Endodermal cell (in vitro differentiated cells): ENCODE results near the gene KCNG2. TPM values are rescaled to one million over a fixed set of nuclear protein-coding genes. Genes with fewer than 3 reads are reported as not detected.

Experiments
- DNase-seq: peaks from one replicate; pipeline ENCODE4 v3.0.0-alpha.2; 2017
- H3K27ac ChIP-seq: 2 replicates; pipeline ENCODE4 v1.5.1; 2013; ENCODE audit warnings: mild to moderate bottlenecking, low read depth, low read length, moderate library complexity
- H3K27me3 ChIP-seq: 2 replicates; pipeline ENCODE4 v1.6.1; 2013; ENCODE audit warnings: mild to moderate bottlenecking, low read length, moderate library complexity; ENCODE audit not compliant: insufficient read depth, control insufficient read depth, poor library complexity, severe bottlenecking
- H3K36me3 ChIP-seq: 2 replicates; pipeline ENCODE4 v1.7.0; 2013; ENCODE audit warnings: mild to moderate bottlenecking, low read length, moderate library complexity; ENCODE audit not compliant: control insufficient read depth, insufficient read depth
- H3K4me1 ChIP-seq: one replicate; pipeline ENCODE4 v1.7.0; 2013; ENCODE audit warnings: low read length; ENCODE audit not compliant: control insufficient read depth, insufficient read depth
- H3K4me3 ChIP-seq: 2 replicates; pipeline ENCODE4 v1.5.1; 2013; ENCODE audit warnings: mild to moderate bottlenecking, low read length, moderate library complexity
- H3K9ac ChIP-seq: 2 replicates; pipeline ENCODE4 v1.6.1; 2013; ENCODE audit warnings: mild to moderate bottlenecking, low read length, moderate library complexity; ENCODE audit not compliant: poor library complexity, severe bottlenecking; ENCODE audit errors: extremely low read depth
- H3K9me3 ChIP-seq: 2 replicates; pipeline ENCODE4 v1.6.1; 2013; ENCODE audit warnings: mild to moderate bottlenecking, low read length, moderate library complexity; ENCODE audit not compliant: control insufficient read depth
- H3K27ac Mint-ChIP-seq: 2 replicates; pipeline ENCODE4 v1.8.0; 2020; ENCODE audit warnings: mixed read lengths
- H3K27me3 Mint-ChIP-seq: 2 replicates; pipeline ENCODE4 v1.8.0; 2021; ENCODE audit warnings: mild to moderate bottlenecking, mixed read lengths; ENCODE audit not compliant: insufficient read depth
- H3K36me3 Mint-ChIP-seq: 2 replicates; pipeline ENCODE4 v1.8.0; 2020; ENCODE audit warnings: low read depth, mixed read lengths
- H3K4me1 Mint-ChIP-seq: 2 replicates; pipeline ENCODE4 v1.8.0; 2020; ENCODE audit warnings: mixed read lengths
- H3K4me3 Mint-ChIP-seq: 2 replicates; pipeline ENCODE4 v1.8.0; 2020; ENCODE audit warnings: mild to moderate bottlenecking, moderate library complexity, mixed read lengths
- H3K9me3 Mint-ChIP-seq: 2 replicates; pipeline ENCODE4 v1.8.0; 2020; ENCODE audit warnings: mild to moderate bottlenecking, mixed read lengths
- CTCF ChIP-seq: fragments of 200-600 bp; sonication (generic); conservative IDR thresholded peaks from 2 replicates; pipeline ENCODE4 v1.5.0; 2021; ENCODE audit warnings: antibody characterized with exemption, mild to moderate bottlenecking
- WGBS, 2 experiments: methylation state at CpG; one replicate each; pipeline versions ENCODE4 v1.1.5 to v1.1.7; 2013; ENCODE audit warnings: missing lambda C conversion rate in 2 of 2, mixed read lengths in 1 of 2; ENCODE audit not compliant: insufficient coverage in 1 of 2, insufficient read length in 1 of 2; 5-methylcytosine and 5-hydroxymethylcytosine counted together
- total RNA-seq, 2 donors: library from RNA; stranded (reverse); fragmentation: NEBNext Ultra II Directional in 1 of 2; extraction: Animal tissue kit (Norgen Biotek cat#: 25700) in 1 of 2; gene quantifications; 2 replicates in 1 of 2; 3 replicates in 1 of 2; pipeline ENCODE4 v1.2.1, GENCODE V29; 2021

KCNG2 gene
- total RNA-seq, 2 donors from 2014 or later: not detected

DNA sequence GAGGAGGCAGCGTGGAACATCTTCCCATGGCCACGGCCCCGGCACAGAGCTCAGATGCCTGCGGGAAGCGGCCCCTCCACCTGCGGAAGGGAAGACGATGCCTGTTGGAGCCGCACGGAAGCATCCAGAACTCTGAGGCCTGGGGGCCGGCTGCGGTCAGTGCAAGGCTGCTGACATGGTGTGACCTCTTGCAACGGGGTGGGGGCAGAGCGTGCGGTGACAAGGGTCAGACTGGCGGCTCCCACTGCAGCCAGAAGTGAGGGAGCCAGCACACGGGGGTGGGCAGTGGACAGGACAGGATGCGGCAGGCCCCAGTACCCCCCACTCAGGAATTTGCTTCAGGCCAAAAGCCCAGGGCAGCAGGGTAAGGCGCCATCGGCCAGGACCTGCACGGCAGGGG lies 104.9 kb downstream of the KCNG2 start:
- WGBS, 2 experiments: 95 to 99% methylated on average over 13 to 20 of the region's 20 CpGs
- Histone ChIP-seq H3K27ac (no peak overlapping the region), H3K4me1 (no peaks in the 10 kb centered on the region), H3K36me3 (peaks cover 9% of the 10 kb centered on the region), H3K9me3 (peaks cover 11% of the 10 kb centered on the region), H3K27me3 (no peaks in the 10 kb centered on the region), H3K9ac (no peak overlapping the region), H3K4me3 (no peak overlapping the region)
- no peak for TF ChIP-seq CTCF
- H3K27me3 Mint-ChIP-seq: peaks cover 6% of the 10 kb centered on the region
- DNase-seq: no peak
- peaks cover 28% of the 10 kb centered on the region for H3K36me3 Mint-ChIP-seq
- no peaks in the 10 kb centered on the region for H3K4me1 Mint-ChIP-seq
- no peak overlapping the region for H3K27ac Mint-ChIP-seq
- peaks cover 22% of the 10 kb centered on the region for H3K9me3 Mint-ChIP-seq
- H3K4me3 Mint-ChIP-seq: no peak overlapping the region

DNA sequence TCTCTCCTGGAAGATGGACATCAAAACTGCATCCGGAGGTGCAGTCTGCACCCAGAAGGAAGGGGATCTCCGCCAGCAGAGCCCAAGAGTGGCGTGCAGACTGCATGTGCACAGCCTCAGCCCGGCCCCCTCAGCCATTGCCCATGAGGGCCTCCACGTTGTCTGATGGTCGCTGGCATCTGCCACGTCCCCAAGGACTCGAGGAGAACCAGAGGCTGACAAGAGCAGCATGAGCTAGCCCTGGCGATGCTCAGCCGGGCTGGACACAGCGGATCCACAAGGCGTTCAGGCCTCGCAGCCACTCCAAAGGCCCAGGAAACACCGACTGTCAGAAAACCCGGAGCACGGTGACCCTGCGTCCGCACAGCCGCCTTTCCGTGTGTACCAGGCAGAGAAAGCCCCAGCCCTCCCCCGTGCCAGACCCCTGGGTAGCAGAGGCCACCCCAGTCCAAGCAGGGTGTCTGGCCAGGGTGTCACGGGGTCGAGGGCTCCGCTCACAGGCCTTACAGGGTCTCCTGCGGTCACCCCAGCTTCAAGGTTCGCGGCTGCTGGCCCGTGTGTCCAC lies 105.4 kb downstream of the KCNG2 start:
- peaks cover 6% of the 10 kb centered on the region for H3K9me3 ChIP-seq
- no peaks in the 10 kb centered on the region for H3K4me1 Mint-ChIP-seq
- WGBS, 2 experiments: 94 to 95% methylated on average over 22 to 28 of the region's 28 CpGs
- no peak overlapping the region for H3K4me3 ChIP-seq
- H3K27ac Mint-ChIP-seq: no peak overlapping the region
- TF ChIP-seq CTCF: no peak
- H3K27me3 ChIP-seq: no peaks in the 10 kb centered on the region
- H3K4me3 Mint-ChIP-seq: no peak overlapping the region
- no peaks in the 10 kb centered on the region for H3K4me1 ChIP-seq
- peaks cover 10% of the 10 kb centered on the region for H3K36me3 ChIP-seq
- DNase-seq: peak; percentile 35
- H3K36me3 Mint-ChIP-seq: peaks cover 32% of the 10 kb centered on the region
- H3K27ac ChIP-seq: no peak overlapping the region
- peaks cover 16% of the 10 kb centered on the region for H3K9me3 Mint-ChIP-seq
- H3K9ac ChIP-seq: no peak overlapping the region
- H3K27me3 Mint-ChIP-seq: peaks cover 2% of the 10 kb centered on the region

GRCh38 chr18:79903787-79904356 lies 106.1 kb downstream of the KCNG2 start:
- Mint-ChIP-seq H3K4me3 (no peak overlapping the region), H3K27me3 (peaks cover 2% of the 10 kb centered on the region), H3K9me3 (peaks cover 13% of the 10 kb centered on the region), H3K36me3 (peaks cover 37% of the 10 kb centered on the region), H3K4me1 (no peaks in the 10 kb centered on the region), H3K27ac (no peak overlapping the region)
- no peaks in the 10 kb centered on the region for H3K4me1 ChIP-seq
- peaks cover 16% of the 10 kb centered on the region for H3K36me3 ChIP-seq
- 88 to 96% methylated on average over 17 to 25 of the region's 25 CpGs for WGBS, 2 experiments
- no peak overlapping the region for H3K9ac ChIP-seq
- DNase-seq: no peak
- no peaks in the 10 kb centered on the region for H3K27me3 ChIP-seq
- no peak overlapping the region for H3K27ac ChIP-seq
- no peak for TF ChIP-seq CTCF
- no peaks in the 10 kb centered on the region for H3K9me3 ChIP-seq
- no peak overlapping the region for H3K4me3 ChIP-seq
